GM10248 (cell line): Measurements from ENCODE around the gene SLC7A4.

Experiments used
- CTCF ChIA-PET: fragments of 300-600 bp; sonication (Branson Sonifier 250); formaldehyde crosslinking; extraction: SDS; loops from one replicate; lab custom pipeline; 2021; ENCODE audit warnings: antibody characterized with exemption; lab: Yijun Ruan, JAX
- POLR2A ChIA-PET: fragments of 350-650 bp; sonication (Branson Sonifier 250); formaldehyde crosslinking; extraction: SDS; loops from one replicate; lab custom pipeline; 2020; ENCODE audit warnings: antibody characterized with exemption; lab: Yijun Ruan, JAX
- DNase-seq: peaks from one replicate; pipeline ENCODE4 v3.0.0; 2012; ENCODE audit errors: extremely low spot score
- TF ChIP-seq, protein P1 (sequence below): IDR thresholded peaks from 2 replicates; pipeline ENCODE4 v1.5.1; 2012; ENCODE audit warnings: mild to moderate bottlenecking, low read depth; ENCODE audit errors: extremely low read depth, missing control alignments, control extremely low read depth

The SLC7A4 gene

DNA sequence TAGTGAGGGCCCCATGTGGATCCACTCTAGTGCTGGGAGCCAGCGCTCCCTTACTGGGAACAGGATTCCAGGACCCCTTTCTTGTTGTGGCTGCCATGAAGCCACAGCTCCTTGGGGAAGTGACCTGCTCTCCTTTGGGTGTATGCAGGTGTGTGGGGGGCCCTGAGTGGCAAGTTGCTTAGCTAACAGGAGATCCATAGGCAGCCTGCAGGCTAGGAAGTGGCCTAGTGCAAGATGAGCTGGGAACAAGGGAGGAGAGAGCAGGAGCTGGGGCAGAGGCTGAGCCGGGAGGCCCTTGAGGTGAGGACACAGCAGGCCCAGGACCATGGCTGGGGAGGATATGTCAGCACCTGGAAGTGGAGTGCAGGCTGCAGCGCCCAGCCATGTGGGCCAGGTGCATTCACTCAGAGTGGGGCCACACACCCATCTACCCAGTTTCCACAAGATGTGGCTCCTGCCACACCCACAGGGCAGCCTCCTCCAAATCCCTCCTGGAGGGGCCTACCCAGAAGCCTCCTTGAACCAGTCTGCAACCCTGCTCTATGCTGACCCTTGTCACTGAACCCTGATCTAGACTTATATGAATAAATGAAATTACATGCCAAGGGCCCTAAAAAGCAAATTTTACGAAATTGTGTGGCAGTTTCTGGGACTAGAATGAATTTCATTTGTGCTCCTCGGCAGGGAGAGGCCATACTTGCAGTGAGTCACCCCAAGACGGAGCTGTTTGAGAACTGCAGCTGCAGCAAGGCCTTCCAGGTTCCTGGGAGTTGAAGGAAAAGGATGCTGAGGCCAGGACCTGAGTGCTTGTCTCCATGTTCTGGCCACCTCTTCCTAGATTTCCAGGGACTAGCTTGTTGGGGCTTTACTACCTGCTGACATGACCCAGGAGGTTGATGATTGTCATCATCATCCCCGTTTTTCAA is 33.7 kb downstream of the SLC7A4 start:
- ChIA-PET CTCF (interaction anchor here (0.9 to 2.5 kb wide), 2 partner anchors 8 to 17 kb away, joined by 3 to 10 read pairs; partner anchors contain the start of gene LZTR1), POLR2A (no interaction called here)
- TF ChIP-seq, protein P1, sequence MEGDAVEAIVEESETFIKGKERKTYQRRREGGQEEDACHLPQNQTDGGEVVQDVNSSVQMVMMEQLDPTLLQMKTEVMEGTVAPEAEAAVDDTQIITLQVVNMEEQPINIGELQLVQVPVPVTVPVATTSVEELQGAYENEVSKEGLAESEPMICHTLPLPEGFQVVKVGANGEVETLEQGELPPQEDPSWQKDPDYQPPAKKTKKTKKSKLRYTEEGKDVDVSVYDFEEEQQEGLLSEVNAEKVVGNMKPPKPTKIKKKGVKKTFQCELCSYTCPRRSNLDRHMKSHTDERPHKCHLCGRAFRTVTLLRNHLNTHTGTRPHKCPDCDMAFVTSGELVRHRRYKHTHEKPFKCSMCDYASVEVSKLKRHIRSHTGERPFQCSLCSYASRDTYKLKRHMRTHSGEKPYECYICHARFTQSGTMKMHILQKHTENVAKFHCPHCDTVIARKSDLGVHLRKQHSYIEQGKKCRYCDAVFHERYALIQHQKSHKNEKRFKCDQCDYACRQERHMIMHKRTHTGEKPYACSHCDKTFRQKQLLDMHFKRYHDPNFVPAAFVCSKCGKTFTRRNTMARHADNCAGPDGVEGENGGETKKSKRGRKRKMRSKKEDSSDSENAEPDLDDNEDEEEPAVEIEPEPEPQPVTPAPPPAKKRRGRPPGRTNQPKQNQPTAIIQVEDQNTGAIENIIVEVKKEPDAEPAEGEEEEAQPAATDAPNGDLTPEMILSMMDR = no peak
- DNase-seq = no peak

GRCh38 chr22:20997536-20998257 is 34.7 kb downstream of the SLC7A4 start:
- TF ChIP-seq, protein P1 = no peak
- POLR2A ChIA-PET = no interaction called here
- DNase-seq = no peak
- CTCF ChIA-PET = interaction anchor here (1.0 kb wide), 1 partner anchor 649 kb away, joined by 3 read pairs; no protein-coding TSS in a partner anchor

DNA sequence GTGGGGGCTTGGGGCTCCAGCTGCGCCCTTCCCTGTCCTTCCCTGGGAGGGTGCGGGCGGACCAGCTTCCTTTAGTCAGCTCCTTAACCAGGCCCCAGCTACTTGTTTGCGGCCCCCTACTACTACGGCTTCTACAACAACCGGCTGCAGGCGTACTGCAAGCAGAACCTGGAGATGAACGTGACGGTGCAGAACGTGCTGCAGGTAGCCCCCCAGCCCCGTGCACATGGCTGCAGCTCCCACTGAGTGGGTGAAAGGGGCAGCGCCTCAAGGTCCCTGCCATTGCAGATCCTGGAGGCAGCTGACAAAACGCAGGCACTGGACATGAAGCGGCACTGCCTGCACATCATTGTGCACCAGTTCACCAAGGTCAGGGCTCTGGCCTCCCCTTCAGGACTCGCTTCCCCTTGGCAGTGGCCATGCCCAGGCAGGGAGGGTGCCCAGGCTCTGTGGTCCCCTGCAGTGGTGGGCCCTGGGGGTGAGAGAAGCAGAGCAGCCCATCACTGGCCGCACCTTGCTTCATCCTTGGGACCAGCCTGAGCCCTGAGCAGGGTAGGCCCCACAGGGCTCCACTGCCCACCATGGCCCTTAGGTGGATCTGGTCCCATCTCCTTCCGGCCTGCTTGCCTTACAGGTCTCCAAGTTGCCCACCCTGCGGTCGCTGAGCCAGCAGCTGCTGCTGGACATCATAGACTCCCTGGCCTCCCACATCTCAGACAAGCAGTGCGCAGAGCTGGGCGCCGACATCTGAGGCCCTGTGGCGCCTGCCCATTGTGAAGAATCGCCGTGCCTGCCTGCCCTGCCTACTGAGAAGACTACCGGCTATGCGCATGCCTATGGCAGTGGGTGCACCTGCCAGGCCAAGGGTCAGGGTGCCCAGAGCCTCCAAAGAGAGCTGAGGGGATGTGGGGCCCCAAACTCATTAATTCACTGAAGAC is 35.5 kb downstream of the SLC7A4 start:
- TF ChIP-seq, protein P1 = no peak
- no peak for DNase-seq
- CTCF ChIA-PET = interaction anchor here (0.7 to 1.0 kb wide), 2 partner anchors 15 to 650 kb away, joined by 3 read pairs; partner anchors contain the start of gene LZTR1
- POLR2A ChIA-PET = no interaction called here

DNA sequence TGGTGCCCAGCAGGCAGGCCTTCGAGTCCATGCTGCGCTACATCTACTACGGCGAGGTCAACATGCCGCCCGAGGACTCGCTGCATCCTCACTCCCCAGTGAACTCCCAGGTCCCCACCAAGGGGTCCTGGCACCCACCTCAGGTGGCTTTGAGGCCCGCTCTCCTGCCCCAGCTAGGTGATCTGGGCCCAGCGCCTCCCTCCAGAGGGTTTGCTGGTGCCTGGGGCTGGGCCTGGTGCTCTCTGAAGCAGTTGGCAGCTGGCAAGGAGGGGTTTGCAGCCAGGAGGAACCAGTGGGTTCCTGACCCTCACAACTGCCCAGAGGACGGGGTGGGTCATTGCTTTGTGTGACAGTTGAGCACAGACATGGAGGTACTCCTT is 36.3 kb downstream of the SLC7A4 start:
- ChIA-PET POLR2A (no interaction called here), CTCF (interaction anchor here (0.7 kb wide), 1 partner anchor 14 kb away, joined by 3 read pairs; the partner anchor contains the start of gene LZTR1)
- TF ChIP-seq, protein P1 = no peak
- DNase-seq = no peak

DNA sequence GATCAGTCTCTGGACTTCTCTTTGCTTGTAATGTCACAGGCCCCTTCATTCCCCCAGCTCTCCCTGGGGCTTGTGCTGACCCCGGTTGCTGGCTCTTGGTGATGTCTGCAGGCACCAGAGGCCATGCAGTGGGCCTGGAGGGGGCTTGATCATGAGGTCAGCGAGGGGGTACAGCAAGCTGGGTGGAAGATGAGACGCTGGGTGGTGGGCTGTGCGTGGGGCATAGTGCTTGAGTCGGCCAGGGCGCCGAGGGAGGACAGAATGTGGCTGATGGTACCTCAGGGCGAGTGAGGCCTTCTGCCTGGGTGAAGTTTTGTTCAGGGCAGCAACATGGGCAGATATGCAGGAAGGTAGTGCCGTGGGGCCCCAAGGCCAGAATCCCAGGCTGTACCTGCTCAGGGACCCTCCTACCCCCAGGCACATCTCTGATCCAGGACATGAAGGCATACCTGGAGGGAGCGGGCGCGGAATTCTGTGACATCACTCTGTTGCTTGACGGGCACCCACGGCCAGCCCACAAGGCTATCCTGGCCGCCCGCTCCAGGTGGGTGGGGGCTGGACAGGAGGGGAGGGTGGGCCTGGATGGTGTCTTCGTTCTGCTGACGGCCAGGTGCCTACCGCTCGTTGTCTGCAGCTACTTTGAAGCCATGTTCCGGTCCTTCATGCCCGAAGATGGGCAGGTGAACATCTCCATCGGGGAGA is 36.9 kb downstream of the SLC7A4 start:
- ChIA-PET POLR2A (no interaction called here), CTCF (no interaction called here)
- DNase-seq = no peak
- TF ChIP-seq, protein P1 = no peak
